CD4-positive, alpha-beta T cell treated with Interferon gamma for 1 hour (primary cell): ENCODE results near the gene C1orf105.
"Not testable (repeated sequence)": the region's sequence is repeated elsewhere in the genome, so short reads cannot be mapped to it uniquely, and the experiment has no call there.

Experiments used
- DNase-seq: peaks from one replicate; pipeline ENCODE4 v3.0.0-alpha.2; 2020

Gene C1orf105

DNA sequence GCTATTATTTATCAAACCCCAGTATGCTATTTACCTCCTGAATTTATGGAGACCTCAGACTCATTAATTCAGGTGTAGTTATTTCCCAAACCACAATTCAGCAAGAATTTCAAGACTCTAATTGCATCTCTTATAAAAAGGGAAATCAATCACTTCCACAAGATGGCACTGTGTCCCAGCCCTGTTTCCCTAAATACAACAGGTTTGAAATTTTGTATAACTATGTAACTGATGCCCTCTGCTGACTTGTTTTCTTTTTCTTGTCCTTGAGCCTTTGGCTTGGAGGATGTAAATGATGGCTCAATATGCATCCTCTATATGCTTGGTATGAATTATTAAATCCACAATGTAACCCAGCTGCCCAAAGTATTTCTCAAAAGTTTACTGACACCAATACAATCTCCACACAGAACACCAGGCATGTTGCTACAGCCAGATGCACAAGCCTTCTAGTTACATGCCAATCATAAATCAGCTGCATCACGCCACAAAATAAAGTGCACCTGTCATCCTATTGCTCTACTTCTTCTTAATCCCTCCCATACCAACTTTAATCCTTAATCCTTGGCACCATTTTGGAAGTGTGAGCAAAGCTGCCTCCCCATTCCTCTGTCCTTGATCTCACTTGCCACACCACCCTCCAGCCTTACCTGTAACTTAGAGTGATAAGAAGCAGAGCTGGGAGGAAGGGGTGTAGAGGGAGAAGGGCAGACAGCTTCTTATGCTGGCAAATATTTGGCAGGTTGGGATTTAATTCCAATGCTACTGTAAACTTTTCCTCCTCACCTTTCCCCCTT, 9.0 kb downstream of the C1orf105 start:
- peak; percentile 9 for DNase-seq

- DNase-seq: no peak
Observed at GRCh38 chr1:172430128-172430454, 9.6 kb downstream of the C1orf105 start.

- no peak for DNase-seq
Observed at GRCh38 chr1:172431204-172431603, 10.7 kb downstream of the C1orf105 start.

DNA sequence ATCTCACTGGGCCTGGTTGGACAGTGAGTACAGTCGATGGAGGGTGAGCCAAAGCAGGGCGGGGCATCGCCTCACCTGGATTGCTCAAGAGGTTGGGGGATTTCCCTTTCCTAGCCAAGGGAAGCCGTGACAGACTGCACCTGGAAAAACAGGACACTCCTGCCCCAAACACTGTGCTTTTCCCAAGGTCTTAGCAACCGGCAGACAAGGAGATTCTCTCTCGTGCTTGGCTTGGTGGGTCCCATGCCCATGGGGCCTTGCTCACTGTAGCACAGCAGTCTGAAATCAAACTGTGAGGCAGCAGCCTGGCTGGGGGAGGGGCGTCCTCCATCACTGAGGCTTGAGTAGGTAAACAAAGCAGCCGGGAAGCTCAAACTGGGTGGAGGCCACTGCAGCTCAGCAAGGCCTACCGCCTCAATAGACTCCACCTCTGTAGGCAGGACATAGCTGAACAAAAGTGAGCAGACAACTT, 11.3 kb downstream of the C1orf105 start:
- DNase-seq: no peak

DNA sequence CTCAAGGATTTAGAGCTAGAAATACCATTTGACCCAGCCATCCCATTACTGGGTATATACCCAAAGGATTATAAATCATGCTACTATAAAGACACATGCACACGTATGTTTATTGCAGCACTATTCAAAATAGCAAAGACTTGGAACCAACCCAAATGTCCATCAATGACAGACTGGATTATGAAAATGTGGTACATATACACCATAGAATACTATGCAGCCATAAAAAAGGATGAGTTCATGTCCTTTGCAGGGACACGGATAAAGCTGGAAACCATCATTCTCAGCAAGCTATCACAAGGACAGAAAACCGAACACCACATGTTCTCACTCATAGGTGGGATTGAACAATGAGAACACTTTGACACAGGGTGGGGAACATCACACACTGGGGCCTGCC, 16.7 kb downstream of the C1orf105 start:
- DNase-seq: not testable (repeated sequence)

- no peak for DNase-seq
Observed at GRCh38 chr1:172442404-172442803, 21.9 kb downstream of the C1orf105 start.

DNA sequence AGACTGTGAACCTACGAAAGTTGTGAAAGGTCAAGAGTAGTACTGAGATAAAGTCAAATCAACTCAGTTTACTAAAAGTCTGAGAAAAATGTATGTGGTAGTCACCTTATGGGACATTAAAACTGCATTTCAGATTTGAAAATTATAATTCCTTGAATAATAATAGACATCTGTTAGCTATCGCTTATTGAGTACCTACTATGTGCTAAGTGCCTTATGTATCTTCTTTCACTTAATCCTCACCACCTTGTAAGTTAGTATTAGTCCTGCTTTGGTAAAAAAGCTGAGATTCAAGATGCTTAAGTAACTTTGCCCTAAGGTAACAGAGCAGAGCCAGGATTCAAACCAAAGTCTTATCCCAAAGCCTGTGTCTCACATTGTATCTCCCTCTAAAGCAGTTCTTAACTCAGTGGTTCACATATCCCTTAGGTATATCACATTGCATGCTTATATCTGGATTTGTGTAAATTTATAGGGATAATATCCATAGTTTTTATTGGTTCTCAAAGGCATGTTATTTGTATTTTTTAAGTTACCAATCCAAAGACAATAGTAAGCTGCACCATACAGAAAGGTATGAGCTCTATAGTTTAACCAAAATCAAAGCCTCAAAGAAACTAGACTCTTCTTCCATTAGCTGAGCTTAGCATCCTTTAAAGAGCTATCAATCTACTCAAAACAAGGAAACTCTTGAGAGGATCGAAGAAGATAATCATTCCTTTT, 22.5 kb downstream of the C1orf105 start:
- DNase-seq: no peak

DNA sequence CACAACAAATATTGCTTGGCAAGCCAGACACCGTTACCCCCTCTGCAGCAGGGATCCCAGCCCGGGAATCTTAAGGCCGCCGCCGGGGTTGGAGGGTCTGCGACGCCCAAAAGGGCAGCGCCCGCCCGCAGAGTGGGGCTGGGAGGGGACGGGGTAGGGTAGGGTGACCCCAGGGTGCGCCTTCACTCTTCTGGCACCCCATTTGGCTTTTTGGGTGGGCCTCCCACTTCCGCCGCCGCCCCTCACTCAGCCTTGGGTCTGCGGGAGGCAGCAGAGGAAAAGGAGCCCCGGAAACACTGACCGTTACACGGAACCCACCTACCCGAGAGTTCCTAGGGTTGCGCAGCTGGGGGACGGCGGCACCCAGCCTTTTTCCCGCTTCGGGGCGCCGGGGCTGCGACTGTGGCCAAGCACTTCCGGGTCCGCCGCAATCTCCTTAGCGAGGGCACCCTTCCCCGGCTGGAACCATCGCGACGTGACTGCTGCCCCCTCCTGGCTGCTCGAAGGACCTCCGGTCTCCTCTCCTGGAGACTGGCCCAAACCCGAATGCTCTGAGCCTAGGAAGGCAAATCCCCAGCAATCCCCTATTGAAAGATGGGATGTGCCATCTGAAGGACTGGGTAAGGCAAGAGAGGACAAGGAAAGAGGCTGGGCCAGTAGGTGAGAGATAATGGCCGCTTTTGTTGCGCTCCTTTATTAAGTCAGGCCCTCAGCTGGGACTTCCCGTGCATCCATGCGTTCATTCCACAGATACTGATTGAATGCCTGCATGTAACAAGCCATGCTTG, 23.4 kb downstream of the C1orf105 start, which contains the start of gene PIGC:
TSS of gene PIGC (minus strand) at position 404 of the 788 bp plus-strand sequence. CDS start 1,447 bp downstream, outside the sequence.
- DNase-seq: peak; percentile 88

- DNase-seq: no peak
Observed at GRCh38 chr1:172446547-172446946, 26.1 kb downstream of the C1orf105 start.

- no peak for DNase-seq
Observed at GRCh38 chr1:172447641-172448040, 27.2 kb downstream of the C1orf105 start.

- no peak for DNase-seq
Observed at GRCh38 chr1:172448995-172449584, 28.6 kb downstream of the C1orf105 start.

- DNase-seq: peak; percentile 35
Observed at GRCh38 chr1:172449585-172450523, 29.4 kb downstream of the C1orf105 start.

GRCh38 chr1:172450524-172450885, 30.0 kb downstream of the C1orf105 start:
- no peak for DNase-seq

- DNase-seq: no peak
Observed at GRCh38 chr1:172451002-172451443, 30.5 kb downstream of the C1orf105 start.

DNA sequence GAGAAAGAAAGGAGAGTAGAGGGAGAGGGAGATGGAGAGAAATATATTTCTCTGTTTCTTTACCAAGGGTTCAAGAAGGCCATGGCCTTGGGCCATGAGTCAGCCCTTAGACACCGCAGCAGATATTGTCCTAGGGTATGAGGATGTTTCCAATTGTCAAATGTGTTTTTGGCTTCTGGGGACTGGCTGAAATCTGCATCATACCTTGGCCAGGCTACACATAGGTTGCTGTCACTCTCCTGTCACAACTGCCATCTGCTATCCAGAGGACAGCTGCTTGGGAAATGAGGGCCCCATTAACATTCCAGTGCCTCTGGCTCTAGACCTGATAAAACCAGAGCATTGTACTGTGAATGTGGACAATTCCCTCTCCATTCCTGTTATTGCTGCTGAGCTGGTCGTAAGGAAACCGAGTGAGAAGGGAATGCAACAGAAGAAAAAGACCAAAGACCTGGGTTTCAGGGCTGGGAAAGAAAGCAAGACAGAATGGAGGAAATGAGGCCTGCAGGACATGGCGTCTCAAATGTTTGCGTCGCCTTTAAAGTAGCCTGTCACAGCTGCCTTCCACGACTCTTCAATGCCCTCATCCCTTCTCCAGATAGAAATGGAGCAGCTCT, 32.2 kb downstream of the C1orf105 start:
- DNase-seq: no peak

DNA sequence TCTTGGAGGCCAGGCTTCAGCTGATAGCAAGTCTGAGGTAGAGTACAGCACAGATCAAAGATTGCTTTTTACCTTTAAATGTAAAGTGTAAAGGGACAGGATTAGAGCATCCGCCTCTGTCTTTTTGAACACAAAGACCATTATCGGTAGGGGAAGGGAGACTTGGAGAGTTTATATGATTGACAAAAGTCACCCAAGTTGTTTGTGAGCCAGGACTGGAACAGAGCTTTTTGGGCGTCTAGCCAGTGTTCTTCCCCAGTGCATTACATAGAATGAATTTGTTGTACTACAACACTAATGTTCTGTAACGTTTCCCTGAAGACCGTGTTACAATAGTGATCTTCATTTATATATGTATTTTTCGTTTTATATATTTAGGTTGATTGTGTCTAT, 32.7 kb downstream of the C1orf105 start:
- DNase-seq: no peak

GRCh38 chr1:172453607-172454006, 33.1 kb downstream of the C1orf105 start:
- DNase-seq: no peak

DNA sequence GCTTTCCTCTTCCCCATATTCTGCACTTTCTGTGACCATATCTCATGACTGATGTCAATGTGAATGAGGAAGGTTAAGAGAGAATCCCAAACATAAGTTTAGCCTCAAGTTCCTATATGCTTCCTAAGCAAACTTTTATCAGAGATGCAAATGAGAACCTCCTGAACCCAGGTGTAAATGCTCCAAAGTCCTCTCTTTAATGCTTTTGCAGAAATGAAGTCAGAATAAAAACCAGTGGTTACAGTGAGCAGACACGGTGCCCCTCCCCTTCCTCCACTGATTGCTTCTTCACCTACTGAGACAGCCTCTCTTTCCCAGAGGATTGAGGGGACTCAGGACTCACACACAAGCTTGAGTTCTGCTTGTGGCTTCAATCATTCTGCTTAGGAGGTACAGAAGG, 35.0 kb downstream of the C1orf105 start:
- no peak for DNase-seq

- no peak for DNase-seq
Observed at GRCh38 chr1:172456344-172456769, 35.9 kb downstream of the C1orf105 start.

DNA sequence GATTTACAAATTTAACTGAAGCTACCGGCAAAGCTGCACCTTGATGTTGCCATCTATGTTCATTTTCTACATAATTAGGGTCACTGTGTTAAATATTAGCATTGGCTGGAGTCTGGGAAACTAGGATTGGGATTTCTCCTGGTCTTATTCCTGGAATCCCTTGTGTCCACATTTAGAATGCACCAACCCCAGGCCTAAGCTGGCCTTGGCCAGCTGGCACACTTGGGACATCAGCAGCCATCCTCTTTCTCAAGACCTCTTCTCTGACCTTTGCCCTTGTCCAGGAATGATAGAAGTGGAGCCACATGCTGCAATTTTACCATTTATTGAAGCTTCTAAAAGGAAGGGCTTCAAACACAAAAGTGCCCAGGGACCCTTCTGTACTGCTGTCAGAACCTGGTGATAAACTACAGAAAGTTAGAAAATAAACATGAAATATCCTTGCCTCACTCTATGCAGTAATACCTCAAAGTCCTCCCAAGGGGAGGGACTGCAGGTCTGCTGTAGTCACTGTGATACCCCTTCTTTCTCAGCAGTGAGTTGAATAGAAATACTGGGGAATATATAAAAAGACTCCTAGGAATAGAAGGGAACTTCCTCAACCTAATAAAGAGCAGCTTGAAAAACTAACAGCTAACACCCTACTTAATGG, 37.1 kb downstream of the C1orf105 start:
- DNase-seq: no peak

GRCh38 chr1:172460177-172460576, 39.7 kb downstream of the C1orf105 start:
- no peak for DNase-seq
